ENCODE results near the gene OLFML3. TPM values are rescaled to one million over a fixed set of nuclear protein-coding genes. Genes with fewer than 3 reads are reported as not detected.
A peak's percentile ranks its signal among the peaks of the same experiment; 100 is the strongest.
"Not testable (repeated sequence)": the region's sequence is repeated elsewhere in the genome, so short reads cannot be mapped to it uniquely, and the experiment has no call there.

The OLFML3 gene
- polyA plus RNA-seq (2013, experiment 1 of 2; ENCODE audit: insufficient read length), result 52.4 TPM
- polyA plus RNA-seq (2013, experiment 2 of 2; ENCODE audit: insufficient read length), result 74.3 TPM

- DNase-seq, result peak; percentile 98
Measured at GRCh38 chr1:113978863-113979702, at the start of gene OLFML3. OLFML3 (plus strand) TSS chr1:113979474; CDS start chr1:113979517, 43 bp downstream.

- peak; percentile 32 for DNase-seq
Measured at GRCh38 chr1:113929750-113930498, 49.4 kb upstream of the OLFML3 start.

GRCh38 chr1:113930499-113931161 lies 48.6 kb upstream of the OLFML3 start:
- peak; percentile 57 for DNase-seq

- DNase-seq, result peak; percentile 30
Measured at GRCh38 chr1:113931451-113931851, 47.8 kb upstream of the OLFML3 start.

GRCh38 chr1:113934006-113934405 lies 45.3 kb upstream of the OLFML3 start:
- no peak for DNase-seq

GRCh38 chr1:113934511-113935055 lies 44.7 kb upstream of the OLFML3 start:
- no peak for DNase-seq

- DNase-seq, result no peak
Measured at GRCh38 chr1:113935176-113935575, 44.1 kb upstream of the OLFML3 start.

- no peak for DNase-seq
Measured at GRCh38 chr1:113935970-113936369, 43.3 kb upstream of the OLFML3 start.

GRCh38 chr1:113937146-113937545 lies 42.1 kb upstream of the OLFML3 start:
- DNase-seq, result peak; percentile 22

GRCh38 chr1:113938192-113938591 lies 41.1 kb upstream of the OLFML3 start:
- DNase-seq, result no peak

GRCh38 chr1:113940365-113941244 lies 38.7 kb upstream of the OLFML3 start:
- DNase-seq, result no peak

GRCh38 chr1:113941245-113941559 lies 38.1 kb upstream of the OLFML3 start:
- no peak for DNase-seq

GRCh38 chr1:113942527-113942926 lies 36.7 kb upstream of the OLFML3 start:
- DNase-seq, result no peak

GRCh38 chr1:113943028-113943811 lies 36.1 kb upstream of the OLFML3 start:
- DNase-seq, result no peak

- no peak for DNase-seq
Measured at GRCh38 chr1:113945329-113945728, 33.9 kb upstream of the OLFML3 start.

- DNase-seq, result no peak
Measured at GRCh38 chr1:113946112-113946511, 33.2 kb upstream of the OLFML3 start.

- no peak for DNase-seq
Measured at GRCh38 chr1:113946678-113947387, 32.4 kb upstream of the OLFML3 start.

GRCh38 chr1:113947388-113948107 lies 31.7 kb upstream of the OLFML3 start:
- no peak for DNase-seq

- not testable (repeated sequence) for DNase-seq
Measured at GRCh38 chr1:113948151-113948550, 31.1 kb upstream of the OLFML3 start.

- DNase-seq, result peak; percentile 15
Measured at GRCh38 chr1:113949007-113949406, 30.3 kb upstream of the OLFML3 start.
